Measurements from ENCODE around the gene ATOX1. TPM values are rescaled to one million over a fixed set of nuclear protein-coding genes. Genes with fewer than 3 reads are reported as not detected.

The ATOX1 gene
- total RNA-seq, 4 donors from 2014 or later, result 59.5 to 125 (median 109) TPM

- TF ChIP-seq CTCF (IDR thresholded peaks at IDR 0.05; ENCODE audit: low read depth), result no peak
Observed at GRCh38 chr5:151724360-151724759, 34.1 kb downstream of the ATOX1 start.

- no peak for TF ChIP-seq CTCF (IDR thresholded peaks at IDR 0.05; ENCODE audit: low read depth)
Observed at GRCh38 chr5:151722546-151722945, 35.9 kb downstream of the ATOX1 start.

GRCh38 chr5:151721812-151722391 lies 36.5 kb downstream of the ATOX1 start:
- TF ChIP-seq CTCF (IDR thresholded peaks at IDR 0.05; ENCODE audit: low read depth), result no peak

GRCh38 chr5:151721087-151721646 lies 37.3 kb downstream of the ATOX1 start:
- TF ChIP-seq CTCF (IDR thresholded peaks at IDR 0.05; ENCODE audit: low read depth), result no peak

- no peak for TF ChIP-seq CTCF (IDR thresholded peaks at IDR 0.05; ENCODE audit: low read depth)
Observed at GRCh38 chr5:151720215-151720614, 38.2 kb downstream of the ATOX1 start.

- no peak for TF ChIP-seq CTCF (IDR thresholded peaks at IDR 0.05; ENCODE audit: low read depth)
Observed at GRCh38 chr5:151719228-151720000, 39.0 kb downstream of the ATOX1 start.

- no peak for TF ChIP-seq CTCF (IDR thresholded peaks at IDR 0.05; ENCODE audit: low read depth)
Observed at GRCh38 chr5:151718646-151719045, 39.8 kb downstream of the ATOX1 start.
